UCSD-AML1 (cell line): ENCODE results near the gene ZNF100.
"Not testable (repeated sequence)": the region's sequence is repeated elsewhere in the genome, so short reads cannot be mapped to it uniquely, and the experiment has no call there.

Source experiments
- DNase-seq: peaks from one replicate; lab custom pipeline; 2025; ENCODE audit not compliant: unreplicated experiment; lab: John Stamatoyannopoulos, UW

The ZNF100 gene

GRCh38 chr19:21705393-21705792 lies 62.0 kb downstream of the ZNF100 start:
- no peak for DNase-seq

GRCh38 chr19:21704320-21704719 lies 63.1 kb downstream of the ZNF100 start:
- no peak for DNase-seq

GRCh38 chr19:21699197-21699596 lies 68.2 kb downstream of the ZNF100 start:
- DNase-seq: no peak

- no peak for DNase-seq
Observed at GRCh38 chr19:21698215-21698614, 69.2 kb downstream of the ZNF100 start.

GRCh38 chr19:21697698-21698097 lies 69.7 kb downstream of the ZNF100 start:
- no peak for DNase-seq

- DNase-seq: no peak
Observed at GRCh38 chr19:21694171-21694906, 73.0 kb downstream of the ZNF100 start.

GRCh38 chr19:21693399-21693798 lies 74.0 kb downstream of the ZNF100 start:
- no peak for DNase-seq

- no peak for DNase-seq
Observed at GRCh38 chr19:21691661-21692060, 75.7 kb downstream of the ZNF100 start.

GRCh38 chr19:21688464-21688863 lies 78.9 kb downstream of the ZNF100 start:
- DNase-seq: no peak

- DNase-seq: no peak
Observed at GRCh38 chr19:21680671-21681070, 86.7 kb downstream of the ZNF100 start.

- no peak for DNase-seq
Observed at GRCh38 chr19:21680026-21680425, 87.4 kb downstream of the ZNF100 start.

GRCh38 chr19:21677696-21678418 lies 89.5 kb downstream of the ZNF100 start:
- no peak for DNase-seq

- DNase-seq: no peak
Observed at GRCh38 chr19:21674454-21674853, 92.9 kb downstream of the ZNF100 start.

GRCh38 chr19:21673479-21673878 lies 93.9 kb downstream of the ZNF100 start:
- not testable (repeated sequence) for DNase-seq
